Bronchial epithelial cell (primary cell): ENCODE measurements around the gene CYP17A1. TPM values are rescaled to one million over a fixed set of nuclear protein-coding genes. Genes with fewer than 3 reads are reported as not detected.

Experiments used
- DNase-seq: peaks from one replicate; pipeline ENCODE4 v3.0.0-alpha.2; 2010; ENCODE audit warnings: low read depth
- FAIRE-seq: peaks from 2 replicates; lab custom pipeline; 2011; peaks lifted over from hg19 to GRCh38; lab: Jason Lieb, UNC
- H3K27me3 ChIP-seq: 2 replicates; pipeline ENCODE4 v1.5.1; 2011; ENCODE audit warnings: low read length; ENCODE audit not compliant: control insufficient read depth, insufficient read depth
- H3K36me3 ChIP-seq: 2 replicates; pipeline ENCODE4 v1.5.1; 2011; ENCODE audit warnings: low read length; ENCODE audit not compliant: control insufficient read depth, insufficient read depth
- H3K4me3 ChIP-seq: 2 replicates; pipeline ENCODE4 v1.5.1; 2011; ENCODE audit warnings: mild to moderate bottlenecking, low read depth, low read length, control low read depth
- total RNA-seq: library from RNA; depleted of rRNA; stranded (reverse); fragments of >200 nt; gene quantifications from 2 replicates; pipeline ENCODE4 v1.2.1, GENCODE V29; 2014
- TF ChIP-seq, protein P1 (sequence below): IDR thresholded peaks from 2 replicates; pipeline ENCODE4 v1.5.1; 2011; ENCODE audit warnings: mild to moderate bottlenecking, moderate library complexity, low read length, control low read depth, inconsistent platforms; ENCODE audit not compliant: insufficient read depth, severe bottlenecking

The CYP17A1 gene
- total RNA-seq: not detected in 2 replicates

DNA sequence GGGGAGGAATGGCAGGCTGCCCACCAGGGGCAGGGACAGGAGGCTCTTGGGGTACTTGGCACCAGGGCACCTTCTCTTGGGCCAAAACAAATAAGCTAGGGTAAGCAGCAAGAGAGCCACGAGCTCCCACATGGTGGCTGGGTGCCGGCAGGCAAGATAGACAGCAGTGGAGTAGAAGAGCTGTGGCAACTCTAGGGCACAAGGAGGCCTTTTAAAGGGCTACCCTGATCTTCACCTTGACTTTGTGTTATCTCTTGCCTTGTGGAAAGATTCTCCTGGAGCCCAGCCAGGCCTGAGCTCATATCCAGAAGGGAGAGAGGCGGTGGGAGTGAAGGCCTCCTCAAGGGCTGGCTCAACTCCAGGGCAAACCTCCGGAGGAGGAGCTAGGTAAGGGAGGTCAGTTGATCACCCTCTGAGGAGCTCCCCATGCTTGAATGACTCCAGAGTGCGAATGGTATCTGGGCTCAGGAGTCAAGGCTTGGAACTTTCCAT lies at the start of gene CYP17A1:
TSS of gene CYP17A1 (minus strand) at position 184 of the 492 bp plus-strand sequence. CDS start at position 132, 52 bp downstream.
- Histone ChIP-seq H3K4me3 (no peak within 1 kb of the TSS), H3K27me3 (peaks cover 2% of the 10 kb centered on the region), H3K36me3 (no peaks in the 10 kb centered on the region)
- FAIRE-seq (no peak), DNase-seq (no peak)
- TF ChIP-seq, protein P1, sequence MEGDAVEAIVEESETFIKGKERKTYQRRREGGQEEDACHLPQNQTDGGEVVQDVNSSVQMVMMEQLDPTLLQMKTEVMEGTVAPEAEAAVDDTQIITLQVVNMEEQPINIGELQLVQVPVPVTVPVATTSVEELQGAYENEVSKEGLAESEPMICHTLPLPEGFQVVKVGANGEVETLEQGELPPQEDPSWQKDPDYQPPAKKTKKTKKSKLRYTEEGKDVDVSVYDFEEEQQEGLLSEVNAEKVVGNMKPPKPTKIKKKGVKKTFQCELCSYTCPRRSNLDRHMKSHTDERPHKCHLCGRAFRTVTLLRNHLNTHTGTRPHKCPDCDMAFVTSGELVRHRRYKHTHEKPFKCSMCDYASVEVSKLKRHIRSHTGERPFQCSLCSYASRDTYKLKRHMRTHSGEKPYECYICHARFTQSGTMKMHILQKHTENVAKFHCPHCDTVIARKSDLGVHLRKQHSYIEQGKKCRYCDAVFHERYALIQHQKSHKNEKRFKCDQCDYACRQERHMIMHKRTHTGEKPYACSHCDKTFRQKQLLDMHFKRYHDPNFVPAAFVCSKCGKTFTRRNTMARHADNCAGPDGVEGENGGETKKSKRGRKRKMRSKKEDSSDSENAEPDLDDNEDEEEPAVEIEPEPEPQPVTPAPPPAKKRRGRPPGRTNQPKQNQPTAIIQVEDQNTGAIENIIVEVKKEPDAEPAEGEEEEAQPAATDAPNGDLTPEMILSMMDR: no peak

- Histone ChIP-seq H3K27me3 (no peaks in the 10 kb centered on the region), H3K36me3 (no peaks in the 10 kb centered on the region), H3K4me3 (no peak overlapping the region)
- DNase-seq (no peak), FAIRE-seq (no peak)
- TF ChIP-seq, protein P1: no peak
Measured at GRCh38 chr10:102880256-102880655, 43.0 kb upstream of the CYP17A1 start.

DNA sequence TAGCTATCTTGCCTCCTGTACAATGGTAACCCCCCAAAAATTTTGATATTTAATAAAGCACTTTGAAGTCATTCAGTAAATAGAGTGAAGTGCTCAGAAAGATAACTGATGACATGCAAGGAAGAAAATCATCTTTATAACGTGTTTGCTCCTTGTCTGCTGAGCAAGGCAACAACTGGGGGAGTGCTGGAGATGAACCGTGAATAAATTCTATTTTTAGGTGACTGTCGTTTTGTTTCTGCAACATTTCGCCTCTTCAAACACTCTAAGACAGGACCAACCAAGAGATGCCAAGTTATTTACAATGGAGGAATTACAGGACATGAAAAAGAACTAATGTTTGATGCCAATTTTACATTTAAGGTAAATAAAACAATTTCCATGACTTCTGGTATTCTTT lies 41.4 kb upstream of the CYP17A1 start:
- Histone ChIP-seq H3K4me3 (no peak overlapping the region), H3K36me3 (no peaks in the 10 kb centered on the region), H3K27me3 (no peaks in the 10 kb centered on the region)
- DNase-seq: no peak
- TF ChIP-seq, protein P1: no peak
- FAIRE-seq: no peak

- FAIRE-seq (no peak), DNase-seq (no peak)
- Histone ChIP-seq H3K36me3 (no peaks in the 10 kb centered on the region), H3K27me3 (no peaks in the 10 kb centered on the region), H3K4me3 (no peak overlapping the region)
- TF ChIP-seq, protein P1: no peak
Measured at GRCh38 chr10:102876747-102877153, 39.5 kb upstream of the CYP17A1 start.

DNA sequence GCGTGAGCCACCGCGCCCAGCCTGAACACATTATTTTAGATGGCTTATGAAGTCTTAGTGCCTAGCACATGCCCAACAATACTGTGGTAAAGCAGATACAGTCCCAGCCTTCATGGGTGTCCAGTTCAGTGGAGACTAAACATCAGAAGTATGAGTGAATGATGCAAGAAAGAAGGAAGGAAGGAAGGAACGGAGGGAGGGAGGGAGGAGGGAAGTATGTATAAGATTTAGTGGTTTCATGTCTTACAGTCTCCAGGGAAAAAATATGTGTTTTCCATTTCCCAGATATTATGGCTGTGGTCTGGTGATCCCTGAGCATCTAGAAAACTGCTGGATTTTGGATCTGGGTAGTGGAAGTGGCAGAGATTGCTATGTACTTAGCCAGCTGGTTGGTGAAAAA lies 35.0 kb upstream of the CYP17A1 start:
- FAIRE-seq: no peak
- no peaks in the 10 kb centered on the region for H3K36me3 ChIP-seq
- no peak for DNase-seq
- H3K4me3 ChIP-seq: no peak overlapping the region
- no peaks in the 10 kb centered on the region for H3K27me3 ChIP-seq
- TF ChIP-seq, protein P1: no peak

GRCh38 chr10:102870221-102870620 lies 33.0 kb upstream of the CYP17A1 start:
- Histone ChIP-seq H3K27me3 (no peaks in the 10 kb centered on the region), H3K4me3 (no peak overlapping the region), H3K36me3 (no peaks in the 10 kb centered on the region)
- TF ChIP-seq, protein P1: no peak
- DNase-seq (no peak), FAIRE-seq (no peak)
